Esophagus muscularis mucosa (tissue), 4 donors: Measurements from ENCODE around the gene DOCK4. TPM values are rescaled to one million over a fixed set of nuclear protein-coding genes. Genes with fewer than 3 reads are reported as not detected.
A peak's percentile ranks its signal among the peaks of the same experiment; 100 is the strongest.

Source experiments
- DNase-seq: peaks from one replicate; pipeline ENCODE4 v3.0.0-alpha.2; 2017; ENCODE audit errors: extremely low spot score
- H3K27ac ChIP-seq, 4 donors: fragments of 200-600 bp; sonication (generic); replicated peaks in 1 of 4; 1 replicate in 3 of 4; 2 replicates in 1 of 4; pipeline ENCODE4 v1.5.1; 2016 to 2019; ENCODE audit warnings: mild to moderate bottlenecking in 1 of 4
- H3K27me3 ChIP-seq, 4 donors: fragments of 200-600 bp; sonication (generic); one replicate each; pipeline versions ENCODE4 v1.5.1 to v1.6.0; 2016 to 2019
- H3K36me3 ChIP-seq, 4 donors: fragments of 200-600 bp; sonication (generic); one replicate each; pipeline ENCODE4 v1.5.1; 2016 to 2019
- H3K4me1 ChIP-seq, 4 donors: fragments of 200-600 bp; sonication (generic); one replicate each; pipeline ENCODE4 v1.5.1; 2016 to 2019
- H3K4me3 ChIP-seq, 4 donors: fragments of 200-600 bp; sonication (generic); 1 replicate in 2 of 4; 2 replicates in 2 of 4; pipeline ENCODE4 v1.5.1; 2016 to 2019; ENCODE audit warnings: mild to moderate bottlenecking in 4 of 4, moderate library complexity in 1 of 4
- H3K9me3 ChIP-seq, 4 donors: fragments of 200-600 bp; sonication (generic); 1 replicate in 3 of 4; 2 replicates in 1 of 4; pipeline ENCODE4 v1.5.1; 2016 to 2019
- EP300 ChIP-seq: sonication (generic); formaldehyde crosslinking; IDR thresholded peaks from one replicate; pipeline ENCODE4 v1.6.1; 2017; ENCODE audit warnings: antibody characterized with exemption
- POLR2A ChIP-seq: fragments of 450-650 bp; IDR thresholded peaks from one replicate; pipeline ENCODE4 v1.6.1; 2017; ENCODE audit warnings: antibody characterized with exemption, moderate library complexity, mild to moderate bottlenecking, low read depth
- POLR2AphosphoS5 ChIP-seq, 2 donors: sonication (generic); formaldehyde crosslinking; IDR thresholded peaks; one replicate each; pipeline ENCODE4 v1.6.1; 2017; ENCODE audit warnings: antibody characterized with exemption in 2 of 2
- WGBS: methylation state at CpG from one replicate; pipeline ENCODE4 v1.1.5; 2018; 5-methylcytosine and 5-hydroxymethylcytosine counted together
- intact Hi-C: fragments of 100-400 bp; cut with DNase I; formaldehyde crosslinking; loops from one replicate; pipeline ENCODE4 v1.15.1; 2023
- total RNA-seq, 4 donors: library from RNA; depleted of rRNA; stranded (reverse); fragments of >200 nt; gene quantifications; one replicate each; pipeline versions ENCODE4 v1.1.0 to v1.2.1, GENCODE V29; 2016
- TF ChIP-seq, protein P1 (sequence below), 3 experiments: fragments of 200-600 bp in 2 of 3; fragments of 450-650 bp in 1 of 3; sonication (generic) in 2 of 3; IDR thresholded peaks; one replicate each; pipeline ENCODE4 v1.5.1; 2017 to 2019; ENCODE audit warnings: antibody characterized with exemption in 3 of 3, mild to moderate bottlenecking in 2 of 3, moderate library complexity in 1 of 3

DOCK4 gene
- total RNA-seq, 4 donors from 2014 or later: 14.0 to 25.3 (median 18.8) TPM

DNA sequence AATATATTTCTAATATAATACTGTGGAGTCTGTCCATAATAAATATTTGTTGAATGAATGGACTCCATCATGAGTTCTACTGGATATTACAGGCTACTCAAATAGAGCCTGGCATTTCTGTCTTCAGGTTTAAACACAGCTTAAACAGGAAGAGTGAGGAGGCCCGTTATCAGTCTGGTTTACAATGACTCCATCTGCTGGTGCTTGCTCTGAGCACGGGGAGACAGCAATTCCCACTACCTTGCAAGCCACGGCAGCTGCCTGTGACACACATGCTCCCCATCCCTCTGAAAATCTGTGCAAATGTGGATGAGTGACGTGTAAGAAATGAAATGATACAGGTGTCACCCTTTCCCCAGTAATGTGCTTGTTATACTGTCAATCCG is 350.4 kb downstream of the DOCK4 start:
- Histone ChIP-seq H3K4me3 (no peak overlapping the region), H3K27ac (no peak overlapping the region), H3K36me3 (peaks cover 0 to 16% (median 10%) of the 10 kb centered on the region in 4 donors), H3K27me3 (no peaks in the 10 kb centered on the region), H3K9me3 (no peaks in the 10 kb centered on the region), H3K4me1 (peaks cover 0 to 10% (median 2%) of the 10 kb centered on the region in 4 donors)
- intact Hi-C loops: no loop called here
- peak; percentile 50 for DNase-seq
- TF ChIP-seq POLR2A (no peak), POLR2AphosphoS5 (IDR thresholded peaks at IDR 0.05) (no peak)
- TF ChIP-seq, protein P1, sequence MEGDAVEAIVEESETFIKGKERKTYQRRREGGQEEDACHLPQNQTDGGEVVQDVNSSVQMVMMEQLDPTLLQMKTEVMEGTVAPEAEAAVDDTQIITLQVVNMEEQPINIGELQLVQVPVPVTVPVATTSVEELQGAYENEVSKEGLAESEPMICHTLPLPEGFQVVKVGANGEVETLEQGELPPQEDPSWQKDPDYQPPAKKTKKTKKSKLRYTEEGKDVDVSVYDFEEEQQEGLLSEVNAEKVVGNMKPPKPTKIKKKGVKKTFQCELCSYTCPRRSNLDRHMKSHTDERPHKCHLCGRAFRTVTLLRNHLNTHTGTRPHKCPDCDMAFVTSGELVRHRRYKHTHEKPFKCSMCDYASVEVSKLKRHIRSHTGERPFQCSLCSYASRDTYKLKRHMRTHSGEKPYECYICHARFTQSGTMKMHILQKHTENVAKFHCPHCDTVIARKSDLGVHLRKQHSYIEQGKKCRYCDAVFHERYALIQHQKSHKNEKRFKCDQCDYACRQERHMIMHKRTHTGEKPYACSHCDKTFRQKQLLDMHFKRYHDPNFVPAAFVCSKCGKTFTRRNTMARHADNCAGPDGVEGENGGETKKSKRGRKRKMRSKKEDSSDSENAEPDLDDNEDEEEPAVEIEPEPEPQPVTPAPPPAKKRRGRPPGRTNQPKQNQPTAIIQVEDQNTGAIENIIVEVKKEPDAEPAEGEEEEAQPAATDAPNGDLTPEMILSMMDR (IDR thresholded peaks at IDR 0.05): no peak
- 65% methylated on average over 5 of the region's 5 CpGs for WGBS

DNA sequence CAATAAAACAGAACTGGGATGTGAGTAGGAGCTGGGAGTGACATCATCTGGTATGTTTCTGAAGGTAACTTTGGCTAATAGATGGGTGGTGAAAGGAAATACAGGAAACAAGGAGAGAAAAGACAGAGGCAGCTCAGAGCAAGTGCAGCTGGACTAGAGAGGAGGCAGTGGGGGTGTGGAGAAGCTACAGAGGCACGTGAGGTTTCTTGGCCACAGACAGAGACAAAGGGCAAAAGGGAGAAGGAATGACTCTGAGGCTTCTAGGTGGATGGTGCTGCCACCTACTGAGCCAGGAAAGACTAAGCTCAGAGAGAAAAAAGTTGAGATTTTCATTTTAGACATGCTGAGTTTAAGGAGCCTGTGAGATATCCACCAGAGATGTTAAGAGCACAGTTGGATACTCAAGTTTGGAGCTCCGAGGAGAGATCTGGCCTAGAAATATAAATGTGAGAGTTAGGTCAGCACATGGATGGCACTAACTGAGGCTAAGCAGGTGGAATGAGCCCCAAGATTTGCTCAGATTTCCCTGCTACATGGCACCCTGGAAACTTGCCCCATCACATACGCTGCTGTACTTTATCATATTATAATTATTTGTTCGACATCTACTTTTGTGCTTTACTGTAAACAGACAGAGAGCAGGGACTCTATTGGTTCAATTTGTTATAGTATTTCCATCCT is 350.9 kb downstream of the DOCK4 start:
- no peak overlapping the region for H3K27ac ChIP-seq
- H3K27me3 ChIP-seq: no peaks in the 10 kb centered on the region
- WGBS: 56% methylated on average over 4 of the region's 4 CpGs
- no peak for TF ChIP-seq POLR2AphosphoS5 (IDR thresholded peaks at IDR 0.05)
- TF ChIP-seq, protein P1 (IDR thresholded peaks at IDR 0.05): peak in 2 of 3 experiments; percentile 25 to 37
- no peak for TF ChIP-seq EP300
- no peak for TF ChIP-seq POLR2A
- H3K36me3 ChIP-seq: peaks cover 0 to 14% (median 8%) of the 10 kb centered on the region in 4 donors
- no peak overlapping the region for H3K4me3 ChIP-seq
- H3K9me3 ChIP-seq: no peaks in the 10 kb centered on the region
- DNase-seq: peak; percentile 89
- H3K4me1 ChIP-seq: peaks cover 0 to 10% (median 2%) of the 10 kb centered on the region in 4 donors
- intact Hi-C loops: no loop called here

DNA sequence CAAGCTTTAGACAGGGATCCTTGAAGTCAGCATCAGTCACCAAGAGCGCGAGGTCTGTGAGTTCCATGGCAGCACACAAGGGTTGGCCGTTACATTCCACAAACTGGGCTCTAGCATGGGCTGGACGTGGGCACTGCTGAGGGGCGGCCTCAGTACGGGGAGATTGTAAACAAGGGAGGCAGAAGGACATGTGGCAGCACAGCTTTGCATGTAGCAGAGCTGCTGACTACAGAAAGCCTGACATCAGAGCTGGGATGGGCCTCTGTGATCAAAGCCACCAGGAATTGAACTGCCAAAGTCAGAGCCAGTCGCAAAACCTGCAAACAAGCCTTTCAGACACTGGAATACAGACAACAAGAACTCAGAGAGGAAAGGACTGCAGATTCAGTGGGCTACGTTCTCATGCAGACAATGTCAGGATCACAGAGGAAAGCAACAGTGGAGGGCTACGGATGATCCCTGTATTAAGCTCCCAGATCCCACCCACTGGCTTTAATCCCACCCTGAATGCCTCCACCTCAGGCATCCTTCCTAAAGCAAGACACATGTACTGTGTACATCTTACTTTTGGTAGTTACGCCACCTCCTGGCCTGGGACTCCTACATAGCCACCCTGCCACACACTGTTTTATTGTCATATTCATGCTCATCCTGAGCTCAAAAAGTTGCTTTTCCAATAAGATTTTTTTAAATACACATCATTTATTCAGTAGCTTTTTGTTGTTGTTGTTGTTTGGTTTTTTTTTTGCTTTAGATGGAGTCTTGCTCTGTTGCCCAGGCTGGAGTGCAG is 352.8 kb downstream of the DOCK4 start:
- intact Hi-C loops: no loop called here
- WGBS: 93% methylated on average over 10 of the region's 10 CpGs
- H3K36me3 ChIP-seq: peaks cover 0 to 20% (median 2%) of the 10 kb centered on the region in 4 donors

GRCh38 chr7:111852081-111852480 is 354.1 kb downstream of the DOCK4 start:
- H3K27ac ChIP-seq: no peak overlapping the region
- no peaks in the 10 kb centered on the region for H3K27me3 ChIP-seq
- DNase-seq: peak; percentile 17
- H3K36me3 ChIP-seq: peaks cover 0 to 27% (median 4%) of the 10 kb centered on the region in 4 donors
- 95% methylated on average over 7 of the region's 7 CpGs for WGBS
- no peaks in the 10 kb centered on the region for H3K9me3 ChIP-seq
- peaks cover 0 to 10% (median 2%) of the 10 kb centered on the region in 4 donors for H3K4me1 ChIP-seq
- no peak for TF ChIP-seq EP300
- TF ChIP-seq POLR2A: no peak
- TF ChIP-seq POLR2AphosphoS5 (IDR thresholded peaks at IDR 0.05): no peak
- TF ChIP-seq, protein P1 (IDR thresholded peaks at IDR 0.05): no peak
- intact Hi-C loops: no loop called here
- H3K4me3 ChIP-seq: no peak overlapping the region

More for the DNA sequence above, 352.8 kb downstream of the DOCK4 start:
- Histone ChIP-seq H3K27me3 (no peaks in the 10 kb centered on the region), H3K27ac (no peak overlapping the region), H3K9me3 (no peaks in the 10 kb centered on the region), H3K4me3 (no peak overlapping the region), H3K4me1 (peaks cover 0 to 10% (median 2%) of the 10 kb centered on the region in 4 donors)
- peak; percentile 81 for DNase-seq
- no peak for TF ChIP-seq POLR2A
- no peak for TF ChIP-seq POLR2AphosphoS5 (IDR thresholded peaks at IDR 0.05)
- TF ChIP-seq, protein P1 (IDR thresholded peaks at IDR 0.05): no peak
- no peak for TF ChIP-seq EP300
